KOPT-K1 (cell line): ENCODE results near the gene TRHDE.

Source experiments
- H3K27ac ChIP-seq: fragments of 200-600 bp; sonication (generic); 2 replicates; pipeline ENCODE4 v1.5.1; 2016; ENCODE audit warnings: antibody characterized with exemption, mild to moderate bottlenecking, low read depth, low read length; ENCODE audit not compliant: poor library complexity, severe bottlenecking
- H3K36me3 ChIP-seq: fragments of 200-600 bp; sonication (generic); 2 replicates; pipeline ENCODE4 v1.5.1; 2017; ENCODE audit warnings: antibody characterized with exemption, mild to moderate bottlenecking, low read length, moderate library complexity; ENCODE audit not compliant: insufficient read depth
- H3K9me3 ChIP-seq: fragments of 200-600 bp; sonication (generic); 2 replicates; pipeline ENCODE4 v1.5.1; 2017; ENCODE audit warnings: antibody characterized with exemption, low read length, mild to moderate bottlenecking; ENCODE audit not compliant: insufficient read depth, poor library complexity, severe bottlenecking

The TRHDE gene

DNA sequence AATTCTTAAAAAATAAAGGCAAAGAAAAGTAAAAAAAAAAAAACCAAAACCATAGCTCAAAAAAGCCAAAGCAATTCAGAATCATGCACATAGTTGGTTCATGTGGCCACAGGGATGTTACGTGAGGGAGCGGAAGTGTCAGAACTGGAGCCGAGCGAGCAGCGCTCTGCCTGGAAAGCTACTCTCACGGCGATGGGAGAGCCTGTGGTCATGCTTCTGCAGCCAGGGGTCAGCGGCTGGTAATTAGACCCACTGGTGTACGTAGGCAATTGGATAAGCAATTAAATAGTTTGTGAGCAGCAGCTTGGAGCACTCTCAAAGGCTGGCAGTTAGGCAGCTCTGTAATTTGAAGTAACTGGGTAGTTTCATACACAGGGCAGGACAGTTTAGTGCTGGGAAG is 58.1 kb downstream of the TRHDE start:
- peak overlapping the region; percentile 69 for H3K27ac ChIP-seq
- no peaks in the 10 kb centered on the region for H3K9me3 ChIP-seq

DNA sequence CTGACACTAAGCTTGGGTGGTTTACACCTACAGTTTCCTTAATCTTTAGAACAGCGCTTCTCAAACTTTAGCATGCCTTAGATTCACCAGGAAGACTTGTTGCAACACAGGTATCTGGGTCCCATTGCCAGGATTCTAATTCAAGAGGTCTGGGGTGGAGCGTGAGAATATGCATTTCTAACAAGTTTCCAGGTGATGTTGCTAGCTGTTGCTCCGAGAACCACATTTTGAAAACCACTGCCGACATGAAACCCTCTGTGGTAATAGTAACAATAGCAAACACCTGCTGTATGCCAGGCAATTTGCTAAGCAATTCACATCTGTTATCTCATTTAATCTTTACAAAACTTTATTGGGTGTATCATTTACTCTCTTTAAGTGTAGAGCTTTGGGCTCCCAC is 58.6 kb downstream of the TRHDE start:
- H3K27ac ChIP-seq, result peak overlapping the region; percentile 69
- no peaks in the 10 kb centered on the region for H3K9me3 ChIP-seq
- no peaks in the 10 kb centered on the region for H3K36me3 ChIP-seq

More for the DNA sequence above, 58.1 kb downstream of the TRHDE start:
- no peaks in the 10 kb centered on the region for H3K36me3 ChIP-seq

DNA sequence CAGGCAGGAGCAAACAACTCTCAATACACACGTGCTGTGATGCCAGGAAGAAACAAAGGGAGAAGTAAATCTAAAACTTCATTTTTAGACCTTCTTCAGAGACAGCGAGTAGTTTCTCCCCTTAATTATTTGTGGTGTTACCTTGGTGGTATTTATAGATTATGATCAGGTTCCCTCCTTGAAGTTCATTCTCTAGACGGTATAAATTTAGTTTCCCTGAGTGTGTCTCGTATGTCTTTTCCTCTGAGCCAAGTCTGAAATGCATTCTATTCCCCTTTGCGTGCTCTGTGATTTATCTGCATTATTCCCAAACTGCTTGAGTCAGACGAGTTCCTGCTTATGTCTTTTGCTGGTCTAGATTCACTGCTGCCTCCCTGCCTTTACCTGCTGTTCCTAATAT is 65.2 kb downstream of the TRHDE start:
- Histone ChIP-seq H3K36me3 (no peaks in the 10 kb centered on the region), H3K9me3 (no peaks in the 10 kb centered on the region), H3K27ac (no peak overlapping the region)

DNA sequence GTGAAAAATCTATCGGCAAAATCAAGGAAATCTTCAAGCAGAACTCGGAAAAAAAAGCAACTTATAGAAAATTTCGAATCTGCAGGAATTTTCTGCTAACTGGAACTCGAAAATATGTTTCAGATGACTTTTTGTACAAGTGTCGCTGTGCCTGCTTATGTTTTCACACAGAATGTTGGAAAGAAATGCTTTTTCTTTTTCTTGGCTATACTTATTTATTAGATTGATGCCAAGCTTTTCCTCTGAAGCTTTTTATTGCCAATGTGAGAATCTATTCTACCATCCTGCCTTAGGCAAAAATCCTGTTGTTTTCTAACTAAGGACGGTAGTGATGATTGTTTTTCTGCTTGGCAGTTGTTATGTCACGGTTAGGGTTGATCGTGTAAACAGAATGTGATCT is 65.8 kb downstream of the TRHDE start:
- Histone ChIP-seq H3K27ac (no peak overlapping the region), H3K36me3 (no peaks in the 10 kb centered on the region), H3K9me3 (no peaks in the 10 kb centered on the region)

DNA sequence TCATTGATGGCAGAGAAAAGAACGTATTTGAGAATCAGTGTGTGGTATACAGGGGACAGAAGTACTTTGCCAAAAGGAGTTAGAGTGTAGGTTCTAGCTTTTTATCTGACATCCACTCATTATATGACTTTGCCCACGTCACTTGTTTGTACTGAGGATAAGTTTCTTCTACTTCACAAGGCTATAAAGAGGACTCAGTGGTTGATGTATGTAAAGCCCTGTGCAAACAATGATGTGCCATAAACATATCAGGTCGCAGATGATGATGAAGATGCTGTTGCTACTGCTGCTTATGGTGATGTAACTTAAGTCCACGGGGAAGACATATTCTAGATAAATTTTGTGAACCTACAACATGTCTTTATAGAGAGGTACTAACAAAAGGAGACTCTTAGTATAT is 66.3 kb downstream of the TRHDE start:
- H3K9me3 ChIP-seq, result no peaks in the 10 kb centered on the region
- no peak overlapping the region for H3K27ac ChIP-seq
- no peaks in the 10 kb centered on the region for H3K36me3 ChIP-seq

DNA sequence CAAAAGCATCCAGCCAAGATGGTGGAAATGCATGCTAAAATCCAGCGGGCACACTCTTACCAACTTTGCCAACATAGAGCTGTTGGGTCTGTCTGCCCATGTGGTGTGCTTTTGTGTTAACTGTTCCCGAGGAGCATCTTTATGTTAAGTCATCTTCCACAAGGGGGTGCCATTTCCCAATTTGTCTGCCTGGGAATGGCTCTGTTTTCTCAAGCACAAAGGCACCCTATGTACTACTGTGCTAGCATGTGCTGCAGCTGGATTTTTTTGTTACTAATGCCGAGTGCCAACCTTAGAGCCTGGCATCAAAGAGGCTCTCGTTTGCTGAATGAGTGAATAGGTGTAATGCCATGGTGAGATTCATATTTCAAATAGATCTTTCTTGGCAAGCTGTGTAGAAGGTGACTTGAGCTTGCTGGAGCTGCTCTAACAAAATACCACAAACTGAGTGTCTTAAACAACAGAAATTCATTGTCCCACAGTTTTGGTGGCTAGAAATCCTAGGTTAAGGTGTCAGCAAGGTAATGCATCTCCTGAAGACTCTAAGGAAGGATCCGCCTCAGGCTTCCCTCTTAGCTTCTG is 74.3 kb downstream of the TRHDE start:
- H3K27ac ChIP-seq, result no peak overlapping the region
- H3K9me3 ChIP-seq, result no peaks in the 10 kb centered on the region
- no peaks in the 10 kb centered on the region for H3K36me3 ChIP-seq

DNA sequence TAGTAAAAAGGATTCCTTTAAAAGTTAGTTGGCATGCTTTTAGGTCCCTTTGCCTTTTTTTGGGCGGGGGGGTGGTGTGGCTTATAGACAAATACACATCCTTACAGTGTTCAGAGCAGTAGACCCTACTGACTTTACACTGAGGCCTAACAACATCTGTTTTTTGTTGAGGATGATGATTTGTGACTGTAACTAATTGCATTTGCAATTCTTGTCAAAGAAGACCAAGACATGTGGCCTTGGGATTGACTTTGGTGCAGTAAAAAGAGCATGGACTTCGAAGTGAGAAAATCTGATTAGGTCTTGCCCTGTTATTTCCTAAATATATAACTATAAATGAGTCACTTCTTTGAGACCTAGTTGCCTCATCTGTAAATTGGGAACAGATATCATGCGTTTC is 77.3 kb downstream of the TRHDE start:
- no peaks in the 10 kb centered on the region for H3K9me3 ChIP-seq
- no peak overlapping the region for H3K27ac ChIP-seq
- no peaks in the 10 kb centered on the region for H3K36me3 ChIP-seq

DNA sequence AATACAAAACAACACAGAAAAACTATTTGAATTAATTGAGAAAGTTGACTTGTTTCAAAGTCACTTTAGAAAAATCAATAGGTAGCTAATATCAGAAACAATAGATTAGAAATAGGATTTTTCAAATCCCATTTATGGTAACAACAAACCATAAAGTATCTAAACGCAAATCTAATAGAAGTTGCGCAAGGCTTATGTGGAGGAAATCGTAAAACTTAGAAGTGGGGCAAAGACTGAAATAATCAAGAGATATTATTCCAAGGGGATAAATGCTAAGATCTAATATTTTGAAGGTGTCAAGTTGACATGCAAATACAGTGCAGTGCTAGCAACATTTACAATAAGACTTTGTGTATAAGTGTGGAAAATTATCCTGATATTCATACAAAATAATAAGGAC is 87.2 kb downstream of the TRHDE start:
- Histone ChIP-seq H3K9me3 (no peaks in the 10 kb centered on the region), H3K36me3 (no peaks in the 10 kb centered on the region), H3K27ac (no peak overlapping the region)

DNA sequence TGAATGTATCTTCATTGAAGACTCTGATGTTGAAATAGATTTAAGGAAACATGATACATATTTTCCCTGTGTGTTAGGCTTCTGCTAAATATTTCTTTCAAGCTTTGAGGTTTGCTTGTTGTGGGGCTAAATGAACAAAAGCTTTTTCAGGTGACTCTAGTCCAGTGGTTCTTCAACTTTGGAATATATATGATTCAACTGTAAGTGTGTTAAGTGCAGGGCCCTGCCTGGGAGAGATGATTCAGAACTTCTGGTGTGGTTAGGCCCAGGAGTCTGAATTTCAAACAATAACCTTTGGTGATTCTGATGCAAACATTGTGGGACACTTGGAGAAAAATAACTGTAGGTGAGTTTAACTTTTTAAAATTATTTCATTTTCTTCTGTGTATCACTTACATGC is 93.0 kb downstream of the TRHDE start:
- H3K36me3 ChIP-seq, result no peaks in the 10 kb centered on the region
- H3K9me3 ChIP-seq, result no peaks in the 10 kb centered on the region
- H3K27ac ChIP-seq, result no peak overlapping the region

DNA sequence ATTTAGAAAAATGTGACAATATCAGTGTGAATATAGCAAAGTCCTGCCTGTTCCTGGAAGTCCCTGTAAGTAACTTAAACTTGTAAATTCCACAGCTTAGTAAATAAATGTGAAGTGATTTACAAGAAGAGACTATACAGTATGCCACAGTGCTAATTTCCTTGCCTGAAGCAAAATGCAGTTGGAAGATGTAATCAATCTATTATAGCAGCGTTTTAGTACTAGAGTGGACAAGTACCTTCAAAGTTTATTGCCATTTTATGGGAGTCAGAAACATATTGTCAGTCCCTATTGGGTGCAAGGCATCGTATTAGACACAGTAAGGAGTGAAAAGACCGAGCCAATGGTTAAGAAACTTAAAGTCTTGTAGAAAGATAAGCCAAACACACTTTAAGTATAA is 94.1 kb downstream of the TRHDE start:
- Histone ChIP-seq H3K36me3 (no peaks in the 10 kb centered on the region), H3K27ac (no peak overlapping the region), H3K9me3 (no peaks in the 10 kb centered on the region)

DNA sequence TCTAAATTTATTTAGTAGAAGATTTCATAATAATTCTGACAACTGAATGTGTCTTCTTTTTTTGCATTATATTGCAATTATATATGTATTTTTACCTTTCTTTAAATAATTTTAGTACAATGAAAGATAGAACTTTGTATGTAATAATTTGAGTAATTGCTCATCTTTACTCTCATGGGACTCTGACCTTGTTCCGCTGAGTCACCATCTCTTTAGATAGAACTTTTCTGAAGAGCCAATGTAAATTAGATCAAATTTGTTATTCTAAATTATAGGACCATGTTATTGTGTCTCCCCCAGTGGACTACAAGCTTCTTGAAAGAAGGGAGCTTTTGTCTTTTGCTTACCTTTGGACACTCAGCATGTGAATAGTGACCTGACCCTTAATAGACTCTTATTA is 96.1 kb downstream of the TRHDE start:
- Histone ChIP-seq H3K27ac (no peak overlapping the region), H3K36me3 (no peaks in the 10 kb centered on the region), H3K9me3 (no peaks in the 10 kb centered on the region)

DNA sequence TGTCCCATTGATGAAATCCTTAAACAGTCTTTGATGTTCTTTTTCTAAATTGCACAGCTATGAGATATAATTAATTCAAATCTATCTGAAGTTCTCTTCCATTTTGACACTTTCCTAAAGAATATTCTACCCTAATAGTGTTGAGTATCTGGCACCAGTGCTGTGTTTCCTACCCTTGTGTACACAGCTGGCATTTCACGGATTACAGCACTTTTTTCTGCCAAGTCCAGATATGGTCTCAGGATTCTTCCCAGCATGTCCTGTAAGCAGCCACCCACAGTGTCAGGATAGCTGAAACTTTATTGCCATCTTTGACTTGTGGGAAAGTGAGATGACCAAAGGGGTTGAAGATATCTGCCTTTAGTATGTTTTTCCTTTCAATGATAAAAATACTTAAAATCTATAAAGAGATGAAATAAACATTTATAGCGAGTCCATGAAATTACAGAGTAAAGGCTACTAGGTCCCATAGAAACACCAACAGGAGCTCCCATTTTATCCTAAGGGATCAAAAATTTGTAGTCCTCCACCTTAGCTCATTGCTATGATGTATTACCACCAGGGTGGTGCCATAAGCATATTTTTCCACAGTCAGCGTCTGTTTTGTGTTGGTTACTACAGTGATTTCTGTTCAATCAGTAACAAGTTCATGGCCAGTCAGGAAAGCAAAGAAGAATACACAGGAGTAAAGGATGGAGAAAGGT is 96.7 kb downstream of the TRHDE start:
- H3K9me3 ChIP-seq, result no peaks in the 10 kb centered on the region
- H3K36me3 ChIP-seq, result no peaks in the 10 kb centered on the region
- H3K27ac ChIP-seq, result no peak overlapping the region

DNA sequence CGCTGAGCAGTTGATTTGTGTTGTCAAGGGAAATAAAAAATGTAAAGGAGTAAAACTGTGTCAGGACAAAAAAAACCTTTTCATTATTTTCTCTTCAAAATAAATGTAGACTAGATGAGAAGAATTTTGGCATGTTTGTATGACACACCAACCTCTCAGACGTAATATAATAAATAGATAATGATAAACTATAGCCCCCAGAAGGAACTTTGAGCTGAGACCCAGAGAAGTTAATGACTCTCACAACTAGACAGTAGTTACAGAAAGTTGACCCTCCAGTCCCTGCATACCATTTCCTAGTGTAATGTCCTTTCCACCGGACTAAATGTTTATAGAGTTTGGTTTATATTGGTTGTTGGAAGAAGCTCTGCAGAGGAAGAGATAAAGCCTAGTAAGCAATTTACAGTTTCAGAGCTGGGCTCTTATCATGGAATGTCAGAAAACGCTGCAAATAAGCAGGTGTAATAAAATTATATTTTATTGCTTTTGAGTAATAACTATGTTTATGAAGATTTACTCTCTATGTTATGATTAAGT is 97.3 kb downstream of the TRHDE start:
- no peaks in the 10 kb centered on the region for H3K36me3 ChIP-seq
- no peak overlapping the region for H3K27ac ChIP-seq
- no peaks in the 10 kb centered on the region for H3K9me3 ChIP-seq

DNA sequence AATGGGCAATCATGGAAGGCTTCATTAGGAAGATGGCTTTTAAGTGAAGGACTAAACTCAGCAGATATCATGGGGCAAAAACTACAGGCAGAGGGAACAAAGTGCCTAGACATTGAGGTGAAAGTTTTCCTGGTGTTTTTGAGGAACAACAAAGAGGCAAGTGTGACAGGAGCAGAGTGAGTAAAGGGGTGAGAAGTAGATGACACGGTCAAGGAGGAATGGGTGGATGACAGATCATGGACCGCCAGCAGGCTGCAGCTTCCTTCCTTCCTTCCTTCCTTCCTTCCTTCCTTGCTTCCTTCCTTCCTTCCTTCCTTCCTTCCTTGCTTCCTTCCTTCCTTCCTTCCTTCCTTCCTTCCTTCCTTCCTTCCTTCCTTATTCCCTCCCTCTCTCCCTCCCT is 108.3 kb downstream of the TRHDE start:
- Histone ChIP-seq H3K9me3 (no peaks in the 10 kb centered on the region), H3K27ac (no peak overlapping the region), H3K36me3 (no peaks in the 10 kb centered on the region)

DNA sequence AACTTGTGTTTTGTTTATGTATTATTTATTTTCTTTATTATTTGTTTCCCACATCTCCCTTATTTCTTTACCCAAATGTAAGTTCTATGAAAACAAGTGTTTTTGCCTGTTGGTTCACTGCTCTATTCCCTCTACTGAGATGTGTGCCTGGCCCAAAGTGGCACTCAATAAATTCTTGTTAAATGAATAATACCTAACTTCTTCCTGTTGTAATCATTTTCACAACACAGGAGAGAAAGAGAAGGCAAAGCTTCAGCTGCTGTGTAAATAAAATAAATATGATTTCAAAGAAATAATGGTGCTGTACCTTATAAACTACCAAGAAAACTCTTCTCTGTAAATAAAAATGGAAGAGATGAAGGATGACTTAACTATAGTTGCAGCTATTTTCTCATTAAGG is 116.2 kb downstream of the TRHDE start:
- H3K36me3 ChIP-seq, result no peaks in the 10 kb centered on the region
- no peaks in the 10 kb centered on the region for H3K9me3 ChIP-seq
- H3K27ac ChIP-seq, result no peak overlapping the region

DNA sequence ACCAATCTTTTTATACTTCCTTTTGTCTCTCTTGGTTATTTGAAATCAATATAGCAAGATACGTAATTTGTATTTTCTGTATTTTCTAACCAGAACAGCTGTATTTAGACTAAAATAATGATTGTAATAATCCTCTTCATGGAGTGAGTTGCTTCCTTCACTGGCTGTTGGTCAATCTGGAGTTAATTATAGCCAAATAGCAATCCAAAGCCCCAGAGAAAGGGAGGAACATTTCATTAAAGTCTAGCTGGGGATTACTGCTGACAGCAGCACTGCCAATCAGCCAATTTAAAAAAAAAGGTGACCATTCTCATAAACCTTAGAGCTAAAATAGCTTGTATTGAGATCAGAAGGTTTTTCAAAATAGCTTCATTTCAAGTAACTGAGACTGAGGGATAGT is 118.0 kb downstream of the TRHDE start:
- Histone ChIP-seq H3K36me3 (no peaks in the 10 kb centered on the region), H3K9me3 (no peaks in the 10 kb centered on the region), H3K27ac (no peak overlapping the region)
